Fibroblast of mammary gland (primary cell): ENCODE data around the gene NGEF.

Experiments
- DNase-seq: peaks from one replicate; pipeline ENCODE4 v3.0.0-alpha.2; 2010; ENCODE audit warnings: low read depth
- H3K4me3 ChIP-seq: 2 replicates; pipeline ENCODE4 v1.5.1; 2011; ENCODE audit warnings: low read depth, mild to moderate bottlenecking, low read length, moderate library complexity; ENCODE audit not compliant: control insufficient read depth
- CTCF ChIP-seq: conservative IDR thresholded peaks from 2 replicates; pipeline ENCODE4 v1.5.1; 2011; ENCODE audit warnings: low read depth, low read length, inconsistent platforms; ENCODE audit not compliant: control insufficient read depth, insufficient read depth

Gene NGEF

GRCh38 chr2:232829988-232830387 lies 183.1 kb downstream of the NGEF start:
- no peak for TF ChIP-seq CTCF
- no peak overlapping the region for H3K4me3 ChIP-seq
- no peak for DNase-seq
